Neural crest cell (in vitro differentiated cells): ENCODE measurements around the gene RNF146. TPM values are rescaled to one million over a fixed set of nuclear protein-coding genes. Genes with fewer than 3 reads are reported as not detected.

Experiments used
- DNase-seq: peaks from one replicate; pipeline ENCODE4 v3.0.0; 2021; ENCODE audit warnings: low read depth, mixed read lengths, low spot score
- H3K27ac Mint-ChIP-seq: one replicate; pipeline ENCODE4 v1.8.0; 2021; ENCODE audit warnings: mild to moderate bottlenecking, mixed read lengths; ENCODE audit not compliant: unreplicated experiment
- H3K27me3 Mint-ChIP-seq: 2 replicates; pipeline ENCODE4 v1.8.0; 2021; ENCODE audit warnings: low read depth, mild to moderate bottlenecking, mixed read lengths
- H3K36me3 Mint-ChIP-seq: 2 replicates; pipeline ENCODE4 v1.8.0; 2021; ENCODE audit warnings: low read depth, mild to moderate bottlenecking, mixed read lengths
- H3K4me1 Mint-ChIP-seq: 2 replicates; pipeline ENCODE4 v1.8.0; 2021; ENCODE audit warnings: mixed read lengths
- H3K4me3 Mint-ChIP-seq: one replicate; pipeline ENCODE4 v1.8.0; 2021; ENCODE audit warnings: mild to moderate bottlenecking, mixed read lengths
- H3K9me3 Mint-ChIP-seq: 2 replicates; pipeline ENCODE4 v1.8.0; 2021; ENCODE audit warnings: mixed read lengths
- CTCF ChIP-seq: fragments of 200-600 bp; sonication (generic); conservative IDR thresholded peaks from 2 replicates; pipeline ENCODE4 v1.5.0; 2021; ENCODE audit warnings: antibody characterized with exemption, mild to moderate bottlenecking
- total RNA-seq: library from RNA; stranded (reverse); gene quantifications from 2 replicates; pipeline ENCODE4 v1.2.1, GENCODE V29; 2021

RNF146 gene
- total RNA-seq, 1 donor from 2014 or later = 49.8 TPM

- no peak for TF ChIP-seq CTCF
- no peak overlapping the region for H3K27ac Mint-ChIP-seq
- peaks cover 3% of the 10 kb centered on the region for H3K9me3 Mint-ChIP-seq
- no peak overlapping the region for H3K4me3 Mint-ChIP-seq
- no peaks in the 10 kb centered on the region for H3K27me3 Mint-ChIP-seq
- peaks cover 16% of the 10 kb centered on the region for H3K4me1 Mint-ChIP-seq
- no peak for DNase-seq
- peaks cover 19% of the 10 kb centered on the region for H3K36me3 Mint-ChIP-seq
These were observed 33.0 kb downstream of the RNF146 start for GRCh38 chr6:127299522-127300240.

- no peak for TF ChIP-seq CTCF
- Mint-ChIP-seq H3K36me3 (peaks cover 21% of the 10 kb centered on the region), H3K27ac (no peak overlapping the region), H3K4me1 (peaks cover 16% of the 10 kb centered on the region), H3K9me3 (peaks cover 3% of the 10 kb centered on the region), H3K4me3 (no peak overlapping the region), H3K27me3 (no peaks in the 10 kb centered on the region)
- DNase-seq = no peak
These were observed 33.7 kb downstream of the RNF146 start for GRCh38 chr6:127300411-127300810.

GRCh38 chr6:127301199-127301700 lies 34.6 kb downstream of the RNF146 start:
- H3K27ac Mint-ChIP-seq = no peak overlapping the region
- H3K4me3 Mint-ChIP-seq = no peak overlapping the region
- no peak for DNase-seq
- peaks cover 30% of the 10 kb centered on the region for H3K36me3 Mint-ChIP-seq
- peaks cover 16% of the 10 kb centered on the region for H3K4me1 Mint-ChIP-seq
- no peak for TF ChIP-seq CTCF
- H3K9me3 Mint-ChIP-seq = peaks cover 5% of the 10 kb centered on the region
- no peaks in the 10 kb centered on the region for H3K27me3 Mint-ChIP-seq

- Mint-ChIP-seq H3K4me1 (peaks cover 6% of the 10 kb centered on the region), H3K27ac (peak overlapping the region; percentile 27), H3K36me3 (peaks cover 40% of the 10 kb centered on the region), H3K4me3 (no peak overlapping the region), H3K27me3 (no peaks in the 10 kb centered on the region), H3K9me3 (peaks cover 13% of the 10 kb centered on the region)
- DNase-seq = no peak
- peak; percentile 81 for TF ChIP-seq CTCF
These were observed 36.3 kb downstream of the RNF146 start for GRCh38 chr6:127302728-127303660.

GRCh38 chr6:127303917-127304316 lies 37.3 kb downstream of the RNF146 start:
- Mint-ChIP-seq H3K4me3 (no peak overlapping the region), H3K36me3 (peaks cover 49% of the 10 kb centered on the region), H3K4me1 (peaks cover 6% of the 10 kb centered on the region), H3K27ac (no peak overlapping the region), H3K27me3 (no peaks in the 10 kb centered on the region), H3K9me3 (peaks cover 18% of the 10 kb centered on the region)
- TF ChIP-seq CTCF = no peak
- no peak for DNase-seq
